Measurements from ENCODE around the gene SKAP1. TPM values are rescaled to one million over a fixed set of nuclear protein-coding genes. Genes with fewer than 3 reads are reported as not detected.

The SKAP1 gene
- total RNA-seq, 1 donor from 2014 or later = not detected

GRCh38 chr17:48184721-48185120 is 245.3 kb downstream of the SKAP1 start:
- no peak overlapping the region for H3K4me3 Mint-ChIP-seq (ENCODE audit: unreplicated experiment)
- no peaks in the 10 kb centered on the region for H3K36me3 ChIP-seq (ENCODE audit: insufficient read depth, low read length)
- TF ChIP-seq EZH2 (IDR thresholded peaks at IDR 0.05; ENCODE audit: insufficient read depth, low read length) = no peak
- TF ChIP-seq CTCF (IDR thresholded peaks at IDR 0.05; ENCODE audit: insufficient read depth, low read depth, low read length) = no peak
- no peaks in the 10 kb centered on the region for H3K4me1 Mint-ChIP-seq (ENCODE audit: low read depth, unreplicated experiment)
- no peak overlapping the region for H2AFZ ChIP-seq (ENCODE audit: low read depth, low read length)
- H3K4me2 ChIP-seq (ENCODE audit: low read length) = no peak overlapping the region
- no peak overlapping the region for H3K4me3 ChIP-seq (ENCODE audit: insufficient read depth, low read depth, low read length)
- no peaks in the 10 kb centered on the region for H3K9me3 ChIP-seq (ENCODE audit: insufficient read depth, low read depth, low read length)
- H3K9ac ChIP-seq (ENCODE audit: low read length) = no peak overlapping the region
- DNase-seq (ENCODE audit: low read depth) (no peak), FAIRE-seq (no peak)
- H3K27ac ChIP-seq (ENCODE audit: low read depth, low read length) = no peak overlapping the region
- H3K36me3 Mint-ChIP-seq (ENCODE audit: low read depth, unreplicated experiment) = no peaks in the 10 kb centered on the region
- H3K9me3 Mint-ChIP-seq (ENCODE audit: unreplicated experiment) = no peaks in the 10 kb centered on the region
- H4K20me1 ChIP-seq (ENCODE audit: insufficient read depth, low read length) = no peaks in the 10 kb centered on the region
- peaks cover 27% of the 10 kb centered on the region for H3K27me3 ChIP-seq (ENCODE audit: insufficient read depth, low read length)
- peaks cover 53% of the 10 kb centered on the region for H3K27me3 Mint-ChIP-seq (ENCODE audit: low read depth, unreplicated experiment)
- no peaks in the 10 kb centered on the region for H3K79me2 ChIP-seq (ENCODE audit: insufficient read depth, low read length)
- H3K4me1 ChIP-seq (ENCODE audit: insufficient read depth, low read length) = no peaks in the 10 kb centered on the region
- H3K27ac Mint-ChIP-seq (ENCODE audit: unreplicated experiment) = no peak overlapping the region

GRCh38 chr17:48181653-48182052 is 248.4 kb downstream of the SKAP1 start:
- Histone ChIP-seq H2AFZ (ENCODE audit: low read depth, low read length) (no peak overlapping the region), H3K9me3 (ENCODE audit: insufficient read depth, low read depth, low read length) (no peaks in the 10 kb centered on the region), H3K79me2 (ENCODE audit: insufficient read depth, low read length) (no peaks in the 10 kb centered on the region), H3K27me3 (ENCODE audit: insufficient read depth, low read length) (peaks cover 27% of the 10 kb centered on the region), H3K4me1 (ENCODE audit: insufficient read depth, low read length) (peaks cover 4% of the 10 kb centered on the region), H4K20me1 (ENCODE audit: insufficient read depth, low read length) (no peaks in the 10 kb centered on the region), H3K36me3 (ENCODE audit: insufficient read depth, low read length) (no peaks in the 10 kb centered on the region), H3K27ac (ENCODE audit: low read depth, low read length) (no peak overlapping the region), H3K9ac (ENCODE audit: low read length) (no peak overlapping the region), H3K4me2 (ENCODE audit: low read length) (no peak overlapping the region), H3K4me3 (ENCODE audit: insufficient read depth, low read depth, low read length) (no peak overlapping the region)
- Mint-ChIP-seq H3K36me3 (ENCODE audit: low read depth, unreplicated experiment) (no peaks in the 10 kb centered on the region), H3K9me3 (ENCODE audit: unreplicated experiment) (no peaks in the 10 kb centered on the region), H3K4me3 (ENCODE audit: unreplicated experiment) (no peak overlapping the region), H3K27me3 (ENCODE audit: low read depth, unreplicated experiment) (peaks cover 50% of the 10 kb centered on the region), H3K4me1 (ENCODE audit: low read depth, unreplicated experiment) (no peaks in the 10 kb centered on the region), H3K27ac (ENCODE audit: unreplicated experiment) (no peak overlapping the region)
- no peak for TF ChIP-seq EZH2 (IDR thresholded peaks at IDR 0.05; ENCODE audit: insufficient read depth, low read length)
- peak; percentile 48 for TF ChIP-seq CTCF (IDR thresholded peaks at IDR 0.05; ENCODE audit: insufficient read depth, low read depth, low read length)
- DNase-seq (ENCODE audit: low read depth) (no peak), FAIRE-seq (no peak)

GRCh38 chr17:48180842-48181629 is 249.0 kb downstream of the SKAP1 start:
- Histone ChIP-seq H3K79me2 (ENCODE audit: insufficient read depth, low read length) (no peaks in the 10 kb centered on the region), H3K4me2 (ENCODE audit: low read length) (no peak overlapping the region), H3K27me3 (ENCODE audit: insufficient read depth, low read length) (peaks cover 27% of the 10 kb centered on the region), H3K4me1 (ENCODE audit: insufficient read depth, low read length) (peaks cover 9% of the 10 kb centered on the region), H3K4me3 (ENCODE audit: insufficient read depth, low read depth, low read length) (no peak overlapping the region), H3K36me3 (ENCODE audit: insufficient read depth, low read length) (no peaks in the 10 kb centered on the region), H4K20me1 (ENCODE audit: insufficient read depth, low read length) (no peaks in the 10 kb centered on the region), H3K9ac (ENCODE audit: low read length) (no peak overlapping the region), H3K27ac (ENCODE audit: low read depth, low read length) (no peak overlapping the region), H2AFZ (ENCODE audit: low read depth, low read length) (no peak overlapping the region), H3K9me3 (ENCODE audit: insufficient read depth, low read depth, low read length) (no peaks in the 10 kb centered on the region)
- Mint-ChIP-seq H3K27me3 (ENCODE audit: low read depth, unreplicated experiment) (peaks cover 48% of the 10 kb centered on the region), H3K9me3 (ENCODE audit: unreplicated experiment) (no peaks in the 10 kb centered on the region), H3K36me3 (ENCODE audit: low read depth, unreplicated experiment) (no peaks in the 10 kb centered on the region), H3K4me1 (ENCODE audit: low read depth, unreplicated experiment) (peaks cover 5% of the 10 kb centered on the region), H3K27ac (ENCODE audit: unreplicated experiment) (no peak overlapping the region), H3K4me3 (ENCODE audit: unreplicated experiment) (no peak overlapping the region)
- no peak for FAIRE-seq
- TF ChIP-seq CTCF (IDR thresholded peaks at IDR 0.05; ENCODE audit: insufficient read depth, low read depth, low read length) (no peak), EZH2 (IDR thresholded peaks at IDR 0.05; ENCODE audit: insufficient read depth, low read length) (no peak)
- no peak for DNase-seq (ENCODE audit: low read depth)
